Measurements from ENCODE around the gene PRIMA1.

GRCh38 chr14:93797071-93797470 is 8.8 kb upstream of the PRIMA1 start:
- TF ChIP-seq CTCF (IDR thresholded peaks at IDR 0.05) (no peak), SIN3A (IDR thresholded peaks at IDR 0.05; ENCODE audit: borderline replicate concordance, insufficient read depth, low read depth, low read length) (no peak)

All from Panc1 (cell line).